MM.1S (cell line): ENCODE results near the gene LIFR.

Experiments used
- EZH2 ChIP-seq: fragments of 300-600 bp; sonication (generic); optimal IDR thresholded peaks from 2 replicates; pipeline ENCODE3; 2017; ENCODE audit warnings: low read depth, mild to moderate bottlenecking, antibody characterized with exemption, low read length, mixed read lengths
- EZH2phosphoT487 ChIP-seq: fragments of 300-600 bp; sonication (generic); IDR thresholded peaks from 2 replicates; pipeline ENCODE4 v1.6.1; 2018; ENCODE audit warnings: antibody characterized with exemption, low read length
- TF ChIP-seq, protein P1 (sequence below): fragments of 300-600 bp; sonication (generic); IDR thresholded peaks from 2 replicates; pipeline ENCODE4 v1.5.1; 2016; ENCODE audit warnings: antibody characterized with exemption, low read length, mixed read lengths

GRCh38 chr5:38500573-38501260 is 55.7 kb downstream of the LIFR start:
- TF ChIP-seq EZH2 (no peak), EZH2phosphoT487 (no peak)
- TF ChIP-seq, protein P1, sequence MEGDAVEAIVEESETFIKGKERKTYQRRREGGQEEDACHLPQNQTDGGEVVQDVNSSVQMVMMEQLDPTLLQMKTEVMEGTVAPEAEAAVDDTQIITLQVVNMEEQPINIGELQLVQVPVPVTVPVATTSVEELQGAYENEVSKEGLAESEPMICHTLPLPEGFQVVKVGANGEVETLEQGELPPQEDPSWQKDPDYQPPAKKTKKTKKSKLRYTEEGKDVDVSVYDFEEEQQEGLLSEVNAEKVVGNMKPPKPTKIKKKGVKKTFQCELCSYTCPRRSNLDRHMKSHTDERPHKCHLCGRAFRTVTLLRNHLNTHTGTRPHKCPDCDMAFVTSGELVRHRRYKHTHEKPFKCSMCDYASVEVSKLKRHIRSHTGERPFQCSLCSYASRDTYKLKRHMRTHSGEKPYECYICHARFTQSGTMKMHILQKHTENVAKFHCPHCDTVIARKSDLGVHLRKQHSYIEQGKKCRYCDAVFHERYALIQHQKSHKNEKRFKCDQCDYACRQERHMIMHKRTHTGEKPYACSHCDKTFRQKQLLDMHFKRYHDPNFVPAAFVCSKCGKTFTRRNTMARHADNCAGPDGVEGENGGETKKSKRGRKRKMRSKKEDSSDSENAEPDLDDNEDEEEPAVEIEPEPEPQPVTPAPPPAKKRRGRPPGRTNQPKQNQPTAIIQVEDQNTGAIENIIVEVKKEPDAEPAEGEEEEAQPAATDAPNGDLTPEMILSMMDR, result no peak
